EH (cell line): ENCODE data around the gene RCBTB1.
A peak's percentile ranks its signal among the peaks of the same experiment; 100 is the strongest.
"Not testable (repeated sequence)": the region's sequence is repeated elsewhere in the genome, so short reads cannot be mapped to it uniquely, and the experiment has no call there.

ENCODE experiments used
- DNase-seq: peaks from one replicate; pipeline ENCODE4 v3.0.0-alpha.2; 2015; ENCODE audit warnings: low read depth

The RCBTB1 gene

DNA sequence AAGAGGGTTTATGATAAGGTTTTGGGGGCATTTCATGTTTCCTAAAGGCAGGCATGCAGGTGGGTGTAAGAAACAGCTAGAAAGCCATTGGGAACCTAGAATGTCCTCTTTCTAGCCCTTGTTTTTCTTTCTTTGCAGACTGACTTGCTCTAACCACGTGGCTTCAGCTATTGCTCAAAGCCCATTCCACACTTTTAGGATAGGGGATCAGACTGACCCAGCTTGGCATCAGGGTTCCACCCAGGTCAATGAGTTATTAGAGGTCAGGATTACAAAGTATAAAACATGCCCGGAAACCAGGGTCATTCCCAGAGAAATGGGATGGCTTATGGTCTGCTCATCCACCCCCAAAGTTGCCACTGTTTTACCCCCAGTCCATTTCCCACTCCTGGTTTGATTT is 72.8 kb downstream of the RCBTB1 start:
- no peak for DNase-seq

DNA sequence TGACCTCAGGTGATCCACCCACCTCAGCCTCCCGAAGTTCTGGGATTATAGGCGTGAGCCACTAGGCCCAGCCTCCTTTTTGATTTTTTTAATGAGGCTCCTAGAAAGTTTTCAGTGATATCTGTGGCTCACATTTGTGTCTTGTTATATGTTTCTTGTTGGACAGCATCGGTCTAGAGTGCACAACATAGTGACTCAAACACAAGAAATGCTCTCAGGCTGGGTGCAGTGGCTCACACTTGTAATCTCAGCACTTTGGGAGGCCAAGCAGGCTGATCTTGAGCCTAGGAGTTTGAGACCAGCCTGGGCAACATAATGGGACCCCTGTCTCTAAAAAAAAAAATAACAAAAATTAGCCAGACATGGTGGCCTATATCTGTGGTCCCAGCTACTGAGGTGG is 81.4 kb downstream of the RCBTB1 start:
- peak; percentile 36 for DNase-seq

DNA sequence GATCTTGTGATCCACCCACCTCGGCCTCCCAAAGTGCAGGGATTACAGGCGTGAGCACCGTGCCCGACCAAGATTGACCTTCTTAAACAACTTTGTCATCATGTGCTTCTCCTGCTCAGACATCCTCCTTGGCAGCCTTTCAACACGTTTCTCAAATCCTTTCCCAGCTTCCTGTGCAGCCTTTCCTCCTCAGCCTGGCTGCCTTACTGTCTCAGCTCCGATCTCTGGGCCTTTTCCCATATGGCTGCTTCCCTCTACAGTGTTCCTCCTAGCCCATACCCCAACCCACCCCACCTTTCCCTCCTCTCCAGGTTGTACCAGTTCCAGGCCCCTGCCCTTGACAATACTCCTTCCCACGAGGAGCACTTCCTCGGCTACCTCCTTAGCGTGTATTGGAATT is 82.4 kb downstream of the RCBTB1 start:
- peak; percentile 53 for DNase-seq

- peak; percentile 90 for DNase-seq
Measured at GRCh38 chr13:49499889-49500660, 85.3 kb downstream of the RCBTB1 start.

- DNase-seq, result no peak
Measured at GRCh38 chr13:49498206-49498605, 87.2 kb downstream of the RCBTB1 start.

GRCh38 chr13:49497272-49497671 is 88.1 kb downstream of the RCBTB1 start:
- DNase-seq, result no peak

DNA sequence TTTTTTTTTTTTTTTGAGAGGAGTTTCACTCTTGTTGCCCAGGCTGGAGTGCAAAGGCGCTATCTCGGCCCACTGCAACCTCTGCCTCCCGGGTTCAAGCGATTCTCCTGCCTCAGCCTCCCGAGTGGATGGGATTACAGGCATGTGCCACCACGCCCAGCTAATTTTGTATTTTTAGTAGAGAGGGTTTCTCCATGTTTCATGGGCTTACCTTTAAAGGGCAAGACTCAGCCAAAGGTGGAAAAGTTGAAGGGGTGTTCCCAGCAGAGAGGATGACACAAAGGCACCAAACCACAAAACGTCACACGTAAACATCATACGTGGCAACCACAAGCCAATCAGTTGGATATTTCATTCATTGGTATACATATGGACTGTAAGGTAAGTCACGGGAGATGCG is 88.5 kb downstream of the RCBTB1 start:
- not testable (repeated sequence) for DNase-seq

DNA sequence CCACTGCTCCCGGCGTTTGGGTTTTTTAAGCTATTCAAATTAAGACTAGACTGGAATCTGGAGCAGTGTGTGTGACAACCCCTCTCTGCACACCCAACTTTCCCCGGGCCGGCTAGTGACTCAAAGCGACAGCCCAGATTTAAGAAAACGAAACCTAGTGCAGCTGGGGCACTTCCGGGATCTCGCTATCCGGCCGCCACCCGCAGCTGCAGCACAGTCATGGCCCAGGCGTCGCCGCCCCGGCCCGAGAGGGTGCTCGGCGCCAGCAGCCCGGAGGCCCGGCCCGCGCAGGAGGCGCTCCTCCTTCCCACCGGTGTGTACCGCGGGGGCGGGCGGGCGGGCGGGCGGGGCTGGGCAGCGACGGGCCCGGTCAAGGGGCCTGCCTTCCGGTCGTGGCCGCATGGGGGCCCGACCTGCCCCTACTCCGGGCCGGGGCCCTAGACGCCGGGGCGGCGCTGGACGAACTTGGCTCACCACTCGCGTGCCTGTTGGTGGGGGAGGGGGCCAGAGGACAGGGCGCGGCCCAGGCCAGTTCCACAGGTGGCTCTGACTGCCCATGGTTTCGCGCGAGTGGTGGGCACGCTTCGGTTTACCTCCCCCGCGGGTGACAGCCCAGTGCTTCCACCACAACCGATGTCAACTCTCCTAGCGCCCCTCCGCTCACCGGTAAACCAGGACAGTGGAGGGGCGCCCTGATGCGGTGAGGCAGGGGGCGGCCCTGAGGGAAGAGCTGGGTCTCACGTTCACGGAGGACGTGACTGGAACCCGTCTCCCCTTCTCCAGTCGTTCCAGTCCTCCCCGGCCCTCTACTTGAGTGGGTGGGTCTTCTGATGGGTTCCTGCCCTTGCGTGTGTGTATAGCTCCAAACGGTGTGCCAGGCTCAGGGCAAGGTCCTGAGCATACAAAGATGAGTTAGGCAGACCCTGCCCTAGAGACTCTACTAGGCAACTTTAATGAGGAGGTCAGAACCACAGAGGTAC is 89.3 kb downstream of the RCBTB1 start, which contains the start of gene PHF11:
TSS of gene PHF11 (plus strand) at position 171 of the 980 bp plus-strand sequence. CDS start at position 220, 49 bp downstream.
- peak; percentile 89 for DNase-seq

- no peak for DNase-seq
Measured at GRCh38 chr13:49494645-49495044, 90.7 kb downstream of the RCBTB1 start.

DNA sequence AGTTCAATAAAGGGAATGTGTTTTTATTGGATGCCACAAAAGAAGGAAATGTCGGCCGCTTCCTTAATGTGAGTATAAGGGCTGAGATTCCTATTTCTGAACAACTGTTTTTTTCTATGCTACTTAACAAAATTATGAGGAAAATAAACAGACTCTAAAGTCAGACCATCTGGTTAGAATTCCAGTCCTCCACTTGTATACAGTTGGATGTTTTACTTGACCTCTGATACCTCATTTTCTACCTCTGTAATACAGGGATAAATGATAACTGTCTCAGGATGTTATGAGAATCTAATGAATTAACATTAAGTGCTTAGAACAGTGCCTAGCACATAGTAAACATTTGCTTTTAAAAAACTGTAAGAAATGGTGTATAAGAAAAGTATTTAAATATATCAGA is 96.8 kb downstream of the RCBTB1 start:
- no peak for DNase-seq
